C4-2B (cell line): ENCODE measurements around the gene DISP3.

Experiments used
- CTCF ChIP-seq: fragments of 450-650 bp; conservative IDR thresholded peaks from 2 replicates; pipeline ENCODE4 v1.5.1; 2017; ENCODE audit warnings: mild to moderate bottlenecking
- ZFX ChIP-seq: fragments of 450-650 bp; IDR thresholded peaks from 2 replicates; pipeline ENCODE4 v1.6.1; 2017

GRCh38 chr1:11519629-11520031 is 40.7 kb downstream of the DISP3 start:
- TF ChIP-seq CTCF (no peak), ZFX (no peak)
